ENCODE results near the gene SEC14L1.

The SEC14L1 gene

GRCh38 chr17:77115510-77115909, 25.3 kb upstream of the SEC14L1 start:
- H3K27ac ChIP-seq, result no peak overlapping the region
- DNase-seq (ENCODE audit: low read depth, low spot score), result no peak

DNA sequence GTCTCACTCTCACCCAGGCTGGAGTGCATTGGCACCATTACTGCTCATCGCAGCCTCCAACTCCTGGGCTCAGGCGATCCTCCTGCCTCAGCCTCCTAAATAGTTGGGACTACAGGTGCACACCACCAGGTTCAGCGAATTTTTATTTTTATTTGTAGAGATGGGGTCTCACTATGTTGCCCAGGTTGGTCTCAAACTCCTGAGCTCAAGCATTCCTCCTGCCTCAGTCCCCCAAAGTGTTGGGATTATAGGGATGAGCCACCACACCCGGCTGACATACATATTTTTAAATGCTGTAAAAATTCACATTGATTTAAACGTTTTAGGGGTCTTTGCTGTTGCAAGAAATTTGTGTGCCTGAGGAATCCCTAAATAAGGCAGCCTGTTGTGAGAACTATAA, 24.8 kb upstream of the SEC14L1 start:
- H3K27ac ChIP-seq, result no peak overlapping the region
- no peak for DNase-seq (ENCODE audit: low read depth, low spot score)

- no peak for DNase-seq (ENCODE audit: low read depth, low spot score)
- H3K27ac ChIP-seq, result no peak overlapping the region
Measured at GRCh38 chr17:77116371-77116860, 24.4 kb upstream of the SEC14L1 start.

DNA sequence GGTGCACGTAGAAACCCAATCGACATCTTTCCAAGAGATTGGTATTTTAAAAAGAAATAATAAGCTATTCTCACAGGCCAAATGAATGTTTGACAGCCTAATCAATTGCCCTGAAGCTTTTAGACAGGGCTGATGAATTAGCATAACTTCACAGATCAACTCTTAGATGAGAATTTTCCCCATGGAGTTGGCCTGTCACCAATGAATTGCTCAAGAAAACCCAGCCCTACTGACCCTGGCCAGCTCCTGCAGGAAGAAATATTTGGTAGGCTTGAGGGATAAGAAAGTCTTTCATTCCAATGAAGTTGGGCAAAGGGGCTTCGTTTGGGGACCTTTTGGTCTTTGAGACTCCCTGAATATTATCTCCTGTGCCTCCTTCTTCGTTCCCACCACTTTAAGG, 23.4 kb upstream of the SEC14L1 start:
- H3K27ac ChIP-seq, result no peak overlapping the region
- DNase-seq (ENCODE audit: low read depth, low spot score), result no peak

DNA sequence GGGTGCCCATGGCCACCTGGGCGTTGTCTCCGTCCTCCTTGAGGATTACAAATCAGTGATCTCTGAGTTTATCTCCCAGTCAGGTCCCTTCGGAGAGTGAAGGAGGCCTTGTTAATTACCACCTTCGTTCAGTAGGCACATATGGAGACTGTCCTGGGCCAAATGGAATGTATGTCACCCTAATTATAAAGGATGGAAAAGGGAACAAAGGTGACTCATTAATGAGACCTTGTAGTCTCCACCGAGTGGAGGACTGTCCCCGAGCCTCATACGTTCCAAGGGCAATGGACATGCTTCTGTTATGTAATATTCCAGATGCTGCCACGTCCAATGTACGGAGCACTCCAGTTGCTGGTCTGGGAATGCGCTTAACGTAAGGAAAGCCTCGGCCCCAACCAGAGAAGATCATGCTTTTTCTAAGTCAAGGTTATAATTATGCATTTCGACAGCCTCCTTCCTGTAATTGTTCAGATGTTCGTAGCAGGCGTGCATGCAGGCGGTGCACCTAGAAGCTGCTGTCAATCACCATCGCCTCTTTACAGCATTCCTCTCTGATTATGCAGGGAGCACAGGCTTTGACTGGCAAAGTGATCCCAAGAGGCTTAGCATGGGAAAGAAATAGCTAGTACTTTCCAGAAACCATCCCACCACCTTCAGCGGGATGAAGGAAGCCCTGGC, 22.4 kb upstream of the SEC14L1 start:
- H3K27ac ChIP-seq, result no peak overlapping the region
- DNase-seq (ENCODE audit: low read depth, low spot score), result no peak

GRCh38 chr17:77119668-77120301, 21.0 kb upstream of the SEC14L1 start:
- no peak overlapping the region for H3K27ac ChIP-seq
- no peak for DNase-seq (ENCODE audit: low read depth, low spot score)

DNA sequence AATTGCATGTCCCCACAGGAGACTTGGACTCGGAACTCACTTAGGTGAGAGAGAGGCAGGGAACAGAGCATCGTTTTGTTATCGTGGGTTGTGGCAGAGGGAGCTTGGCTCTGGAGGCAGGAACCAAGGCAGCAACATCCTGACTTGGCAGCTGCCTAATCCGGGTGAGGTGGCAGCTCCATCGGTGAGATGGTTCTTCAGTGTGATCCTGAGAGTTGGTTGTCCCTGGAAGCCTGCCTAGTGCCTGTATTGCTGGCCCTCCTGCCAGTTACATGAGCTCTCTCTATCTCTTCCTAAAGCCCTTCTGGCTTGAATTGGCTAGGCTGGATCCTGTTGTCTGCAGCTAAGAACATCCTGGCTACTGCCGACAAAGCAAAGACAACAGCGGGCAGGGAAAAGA, 19.9 kb upstream of the SEC14L1 start:
- H3K27ac ChIP-seq, result peak overlapping the region; percentile 98
- no peak for DNase-seq (ENCODE audit: low read depth, low spot score)

DNA sequence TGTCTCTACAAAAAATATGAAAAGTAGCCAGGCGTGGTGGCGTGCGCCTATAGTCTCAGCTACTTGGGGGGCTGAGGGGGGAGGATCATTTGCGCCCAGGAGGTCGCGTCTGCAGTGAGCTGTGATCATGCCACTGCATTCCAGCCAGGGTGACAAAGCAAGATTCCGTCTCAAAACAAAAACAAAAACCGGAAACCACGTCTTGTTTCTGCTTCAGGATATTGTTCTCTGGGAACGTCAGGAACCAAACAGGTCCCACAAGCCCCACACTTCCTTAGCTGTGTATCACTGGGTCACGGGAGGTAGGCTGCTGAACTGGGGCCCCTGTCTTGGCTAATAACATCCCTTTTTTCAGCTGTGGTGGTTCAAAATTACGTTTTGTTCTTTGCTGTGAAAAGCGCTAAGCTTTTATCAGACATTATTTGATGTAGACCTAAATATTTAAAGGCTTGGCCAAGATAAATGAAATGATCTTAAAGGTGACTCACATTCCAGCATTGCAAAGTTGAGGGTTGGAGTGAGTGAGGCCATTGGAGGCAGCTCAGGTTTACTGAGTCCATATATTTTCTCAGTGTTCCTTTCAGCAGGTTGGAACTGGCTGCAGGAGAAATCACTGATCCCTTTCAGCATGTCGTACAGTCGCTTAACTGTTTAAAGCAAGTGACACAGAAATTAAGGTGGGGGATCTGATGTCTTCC, 16.4 kb upstream of the SEC14L1 start:
- DNase-seq (ENCODE audit: low read depth, low spot score), result peak; percentile 67
- peak overlapping the region; percentile 98 for H3K27ac ChIP-seq

- DNase-seq (ENCODE audit: low read depth, low spot score), result peak; percentile 89
- H3K27ac ChIP-seq, result peak overlapping the region; percentile 98
Measured at GRCh38 chr17:77125432-77125901, 15.3 kb upstream of the SEC14L1 start.

- peak; percentile 37 for DNase-seq (ENCODE audit: low read depth, low spot score)
- peak overlapping the region; percentile 98 for H3K27ac ChIP-seq
Measured at GRCh38 chr17:77126519-77126918, 14.2 kb upstream of the SEC14L1 start.

DNA sequence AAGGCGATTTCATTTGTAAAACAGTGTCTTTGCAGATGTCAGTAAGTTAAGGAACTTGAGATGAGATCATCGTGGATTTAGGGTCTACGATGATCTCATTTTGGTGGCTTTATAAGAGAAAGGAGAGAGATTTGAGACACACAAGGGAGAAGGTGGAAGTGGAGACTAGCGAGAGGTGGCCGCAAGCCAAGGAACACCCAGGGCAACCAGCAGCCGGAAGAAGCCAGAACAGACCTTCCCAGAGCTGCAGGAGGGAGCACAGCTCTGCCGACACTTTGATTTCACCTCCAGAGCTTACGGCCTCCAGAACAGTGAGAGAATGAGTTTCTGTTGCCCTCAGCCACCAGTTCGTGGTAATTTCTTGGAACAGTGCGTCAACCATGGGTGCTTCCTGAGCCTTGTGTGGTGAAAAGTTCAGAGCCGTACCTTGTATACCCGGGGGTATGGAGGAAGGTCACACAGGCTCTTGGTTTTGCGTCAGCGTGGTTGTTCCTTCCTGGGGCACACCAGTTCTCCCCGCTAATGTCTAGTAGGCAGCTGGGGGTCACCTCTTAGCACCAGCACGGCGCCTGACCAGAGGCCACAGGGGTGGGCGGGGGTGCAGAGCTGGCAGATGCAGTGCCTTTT, 12.9 kb upstream of the SEC14L1 start:
- no peak overlapping the region for H3K27ac ChIP-seq
- no peak for DNase-seq (ENCODE audit: low read depth, low spot score)

- no peak for DNase-seq (ENCODE audit: low read depth, low spot score)
- H3K27ac ChIP-seq, result no peak overlapping the region
Measured at GRCh38 chr17:77128896-77129567, 11.7 kb upstream of the SEC14L1 start.

DNA sequence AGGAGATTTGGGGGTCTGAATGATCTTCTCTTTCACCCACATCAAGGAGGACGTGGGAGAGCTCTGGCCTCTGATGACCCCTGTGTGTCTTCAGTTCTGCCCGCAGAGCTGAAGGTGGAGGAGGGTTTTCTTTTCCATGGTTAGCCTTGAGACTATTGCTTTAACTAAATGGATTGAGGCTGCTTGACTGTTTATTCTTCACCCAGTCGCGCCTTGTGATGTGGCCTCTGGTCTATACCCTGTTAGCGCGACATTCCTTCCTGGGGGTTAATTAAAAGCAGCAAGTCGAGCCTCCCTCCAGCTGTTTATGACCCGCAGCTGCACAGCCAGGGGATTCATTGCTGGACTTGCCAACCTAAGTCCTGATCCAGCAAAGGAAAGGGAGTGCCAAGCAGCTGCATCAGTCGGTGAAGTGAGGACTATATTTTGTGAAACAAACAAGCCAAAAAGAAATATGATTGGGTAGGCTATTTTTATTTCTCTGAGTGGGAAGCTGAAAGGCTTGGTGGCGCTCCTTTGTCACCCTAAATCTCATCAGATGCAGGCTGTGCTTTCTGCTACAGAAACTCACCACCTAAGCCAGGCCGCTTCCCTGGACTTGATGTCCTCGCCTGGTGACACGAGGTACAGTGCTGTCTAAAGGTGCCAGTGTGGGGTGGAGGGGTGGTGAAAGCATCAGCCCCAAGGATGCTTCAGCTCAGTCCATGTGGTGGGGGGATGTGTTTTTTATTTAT, 11.0 kb upstream of the SEC14L1 start:
- DNase-seq (ENCODE audit: low read depth, low spot score), result no peak
- H3K27ac ChIP-seq, result no peak overlapping the region

GRCh38 chr17:77130525-77130924, 10.2 kb upstream of the SEC14L1 start:
- no peak for DNase-seq (ENCODE audit: low read depth, low spot score)
- no peak overlapping the region for H3K27ac ChIP-seq

DNA sequence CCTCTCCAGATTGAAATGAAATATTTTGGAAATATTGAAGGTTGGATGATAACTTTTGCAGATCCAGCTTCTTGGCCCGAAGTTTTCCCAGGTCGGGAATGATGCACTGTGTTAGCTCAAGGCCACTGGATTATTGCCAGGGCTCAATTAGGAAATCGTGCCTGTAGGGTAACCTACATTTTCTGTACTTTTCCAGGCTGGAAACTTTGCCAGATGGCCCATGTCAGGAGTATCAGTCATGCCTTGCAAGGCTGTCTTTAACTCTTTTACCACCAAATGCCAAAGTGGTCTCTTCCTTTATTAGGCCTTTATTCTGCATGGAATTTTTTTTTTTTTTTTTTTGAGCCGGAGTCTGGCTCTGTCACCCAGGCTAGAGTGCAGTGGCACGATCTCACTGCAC, 8.9 kb upstream of the SEC14L1 start:
- H3K27ac ChIP-seq, result peak overlapping the region; percentile 72
- no peak for DNase-seq (ENCODE audit: low read depth, low spot score)

GRCh38 chr17:77132411-77133086, 8.2 kb upstream of the SEC14L1 start:
- DNase-seq (ENCODE audit: low read depth, low spot score), result no peak
- peak overlapping the region; percentile 72 for H3K27ac ChIP-seq

GRCh38 chr17:77133087-77133638, 7.6 kb upstream of the SEC14L1 start:
- peak overlapping the region; percentile 72 for H3K27ac ChIP-seq
- DNase-seq (ENCODE audit: low read depth, low spot score), result no peak

DNA sequence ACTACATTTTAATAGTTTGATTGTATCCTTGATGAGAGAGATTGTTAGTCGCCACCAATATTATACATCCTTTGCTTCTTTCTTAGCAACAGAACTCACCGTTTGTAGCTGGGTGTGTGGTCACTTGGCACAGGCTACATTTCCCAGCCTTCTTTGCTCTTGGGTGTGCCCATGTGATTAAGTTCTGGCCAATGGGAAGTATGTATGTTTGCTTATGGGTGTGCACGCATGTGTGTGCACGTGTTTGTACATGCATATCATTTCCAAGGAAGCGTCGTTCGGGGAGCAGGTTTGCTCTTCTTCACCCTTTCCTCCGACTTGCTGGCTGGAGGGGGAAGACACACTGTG, 4.4 kb upstream of the SEC14L1 start:
- no peak for DNase-seq (ENCODE audit: low read depth, low spot score)
- H3K27ac ChIP-seq, result no peak overlapping the region

GRCh38 chr17:77137111-77137510, 3.7 kb upstream of the SEC14L1 start:
- no peak for DNase-seq (ENCODE audit: low read depth, low spot score)
- peak overlapping the region; percentile 98 for H3K27ac ChIP-seq

All from epithelial cell of prostate (primary cell).